Rectal smooth muscle tissue (tissue), 1 donor: ENCODE results near the gene SERINC2.

Experiments used
- H3K27ac ChIP-seq: one replicate; pipeline ENCODE4 v1.7.0; 2013; ENCODE audit warnings: low read depth, low read length, inconsistent platforms
- H3K27me3 ChIP-seq: one replicate; pipeline ENCODE4 v1.7.0; 2013; ENCODE audit warnings: low read length; ENCODE audit not compliant: control insufficient read depth, insufficient read depth
- H3K36me3 ChIP-seq: one replicate; pipeline ENCODE4 v1.7.0; 2013; ENCODE audit warnings: low read length; ENCODE audit not compliant: control insufficient read depth, insufficient read depth
- H3K4me1 ChIP-seq: one replicate; pipeline ENCODE4 v1.7.0; 2013; ENCODE audit warnings: low read length; ENCODE audit not compliant: control insufficient read depth, insufficient read depth
- H3K4me3 ChIP-seq: one replicate; pipeline ENCODE4 v1.7.0; 2013; ENCODE audit warnings: low read length
- H3K9ac ChIP-seq: one replicate; pipeline ENCODE4 v1.7.0; 2013; ENCODE audit warnings: low read length

The SERINC2 gene

DNA sequence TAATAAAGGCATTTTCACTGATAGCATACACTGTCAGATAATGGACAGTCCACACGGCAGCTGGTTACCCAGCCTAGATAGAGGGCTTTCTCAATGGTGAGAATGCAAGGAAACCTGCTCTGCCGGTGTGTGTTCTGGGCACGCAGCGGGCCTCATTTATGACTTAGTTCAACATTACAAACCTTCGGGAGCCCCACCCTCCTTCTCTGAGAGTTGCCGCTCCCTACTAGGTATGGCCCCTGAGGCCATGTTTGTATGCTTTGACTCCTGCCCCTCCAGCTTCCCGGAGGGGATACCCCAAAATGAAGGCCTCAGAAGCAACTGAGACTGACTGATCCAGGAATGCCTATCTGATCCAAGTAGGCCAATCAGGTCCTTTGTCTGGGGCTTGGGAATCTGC is 22.9 kb upstream of the SERINC2 start:
- H3K9ac ChIP-seq = no peak overlapping the region
- H3K4me1 ChIP-seq = no peaks in the 10 kb centered on the region
- H3K36me3 ChIP-seq = no peaks in the 10 kb centered on the region
- no peaks in the 10 kb centered on the region for H3K27me3 ChIP-seq
- no peak overlapping the region for H3K27ac ChIP-seq
- H3K4me3 ChIP-seq = no peak overlapping the region

DNA sequence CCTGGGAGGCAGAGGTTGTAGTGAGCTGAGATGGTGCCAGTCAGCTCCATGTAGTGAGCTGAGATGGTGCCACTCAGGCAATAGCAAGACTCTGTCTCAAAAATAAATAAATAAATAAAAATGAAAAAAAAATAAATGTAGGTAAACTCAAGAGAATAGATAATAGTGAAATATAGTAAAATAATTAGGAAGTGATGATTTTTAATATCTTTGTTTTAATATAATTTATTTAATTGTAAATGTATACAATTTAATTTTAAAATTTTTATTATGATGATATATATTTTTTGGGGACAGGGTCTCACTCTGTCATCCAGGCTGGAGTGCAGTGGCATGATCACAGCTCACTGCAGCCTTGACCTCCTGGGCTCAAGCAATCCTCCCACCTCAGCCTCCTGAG is 19.6 kb upstream of the SERINC2 start:
- H3K27me3 ChIP-seq = no peaks in the 10 kb centered on the region
- no peak overlapping the region for H3K9ac ChIP-seq
- no peak overlapping the region for H3K4me3 ChIP-seq
- H3K36me3 ChIP-seq = no peaks in the 10 kb centered on the region
- no peaks in the 10 kb centered on the region for H3K4me1 ChIP-seq
- H3K27ac ChIP-seq = no peak overlapping the region

DNA sequence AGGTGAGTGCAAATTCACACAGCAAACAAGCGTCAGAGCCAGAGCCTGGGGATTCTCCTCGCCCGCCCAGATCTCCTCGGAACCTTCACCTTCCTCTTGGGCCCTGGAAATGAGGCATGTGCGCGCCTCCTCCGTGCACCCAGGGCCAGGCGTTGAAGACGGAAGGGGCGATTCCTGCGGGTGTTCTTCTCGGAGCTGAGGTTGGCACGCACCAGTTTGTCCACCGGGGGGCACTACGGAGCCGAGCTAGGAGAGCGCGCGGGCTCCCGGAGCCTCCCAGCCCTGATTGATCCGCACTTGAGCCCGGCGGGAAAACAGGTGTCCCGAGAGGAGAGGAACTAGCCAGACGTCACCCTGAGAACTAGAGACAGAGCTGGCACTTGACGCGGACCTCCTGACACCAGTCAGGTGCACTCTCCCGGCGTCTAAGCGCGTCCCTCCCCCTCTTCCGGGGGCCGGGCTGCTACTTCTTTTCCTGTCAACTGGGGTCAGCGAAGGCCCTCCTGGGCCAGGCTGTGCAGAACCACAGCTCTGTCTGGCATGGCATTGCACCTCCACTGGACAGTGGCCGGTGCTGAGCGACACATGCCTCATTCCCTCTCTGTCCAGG is 18.3 kb upstream of the SERINC2 start:
- Histone ChIP-seq H3K27me3 (no peaks in the 10 kb centered on the region), H3K4me1 (no peaks in the 10 kb centered on the region), H3K27ac (no peak overlapping the region), H3K4me3 (peak overlapping the region; percentile 70), H3K9ac (no peak overlapping the region), H3K36me3 (no peaks in the 10 kb centered on the region)

DNA sequence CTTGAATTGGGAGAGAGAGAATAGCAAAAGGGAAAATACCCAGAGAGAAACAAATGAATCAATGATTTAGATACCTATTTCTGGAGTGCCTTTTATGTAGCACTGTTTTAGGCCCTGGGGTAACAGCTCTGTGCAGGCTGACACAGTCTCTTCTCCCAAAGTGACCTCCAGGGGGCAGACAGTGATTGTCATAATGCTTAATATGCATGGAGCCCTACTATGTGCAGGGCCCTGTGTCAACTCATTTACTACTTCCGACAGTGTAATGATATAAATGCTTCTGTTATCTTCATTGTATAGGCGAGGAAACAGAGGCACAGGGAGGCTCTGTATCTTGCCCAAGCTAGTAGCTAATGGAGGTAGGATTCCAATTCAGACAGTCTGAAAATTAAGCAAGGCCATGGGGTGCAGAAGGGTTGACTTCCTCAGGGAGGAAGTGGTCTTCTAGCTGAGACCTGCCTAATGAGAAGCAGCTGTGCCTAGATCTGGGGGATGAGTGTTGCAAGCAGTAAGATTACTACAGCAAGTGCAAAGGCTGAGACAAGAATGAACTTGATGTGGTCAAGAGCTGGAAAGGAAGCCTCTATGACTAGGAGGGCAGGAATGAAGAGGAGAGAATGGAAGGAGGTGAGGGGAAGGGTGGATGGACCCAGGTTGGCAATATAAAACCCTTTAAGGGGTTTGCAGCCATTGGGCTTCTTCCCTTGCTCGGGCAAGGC is 16.2 kb upstream of the SERINC2 start:
- Histone ChIP-seq H3K9ac (no peak overlapping the region), H3K27me3 (no peaks in the 10 kb centered on the region), H3K36me3 (no peaks in the 10 kb centered on the region), H3K27ac (no peak overlapping the region), H3K4me3 (no peak overlapping the region), H3K4me1 (no peaks in the 10 kb centered on the region)

DNA sequence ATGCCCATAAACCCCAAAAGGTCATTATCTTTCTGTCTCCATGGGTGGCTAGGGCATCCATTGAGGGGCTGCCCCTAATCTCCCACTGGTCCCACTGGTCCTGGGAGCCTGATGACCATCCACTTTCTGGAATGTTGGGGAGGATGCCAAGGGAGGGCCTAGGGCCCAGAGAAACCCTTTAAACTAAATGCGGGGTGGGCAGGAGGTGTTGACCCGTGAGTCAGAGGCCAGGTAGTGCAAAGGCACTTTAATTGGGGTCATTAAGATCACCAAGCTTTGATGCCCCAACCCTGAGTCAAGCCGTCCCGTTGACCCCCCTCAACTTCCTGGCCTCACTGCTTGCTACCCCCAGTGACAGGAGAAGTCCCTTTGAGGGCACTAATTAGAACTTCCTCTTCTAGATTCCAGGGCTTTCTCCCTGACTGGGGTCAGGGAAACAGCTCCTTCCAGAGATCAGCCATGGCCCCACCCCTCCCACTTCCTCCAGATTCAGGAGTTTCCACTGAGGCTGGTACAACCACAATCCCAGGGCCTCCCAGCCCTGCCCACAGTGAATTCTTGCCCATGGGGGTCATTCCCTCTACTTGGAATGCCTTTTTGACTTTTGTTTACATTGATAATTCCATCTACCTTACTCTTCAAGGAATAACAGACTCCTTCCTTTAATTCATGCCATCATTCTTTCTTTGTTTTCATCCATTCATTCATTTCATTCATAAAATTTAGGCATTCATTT is 15.5 kb upstream of the SERINC2 start:
- H3K36me3 ChIP-seq = no peaks in the 10 kb centered on the region
- H3K27me3 ChIP-seq = no peaks in the 10 kb centered on the region
- no peak overlapping the region for H3K27ac ChIP-seq
- no peak overlapping the region for H3K9ac ChIP-seq
- no peaks in the 10 kb centered on the region for H3K4me1 ChIP-seq
- no peak overlapping the region for H3K4me3 ChIP-seq

DNA sequence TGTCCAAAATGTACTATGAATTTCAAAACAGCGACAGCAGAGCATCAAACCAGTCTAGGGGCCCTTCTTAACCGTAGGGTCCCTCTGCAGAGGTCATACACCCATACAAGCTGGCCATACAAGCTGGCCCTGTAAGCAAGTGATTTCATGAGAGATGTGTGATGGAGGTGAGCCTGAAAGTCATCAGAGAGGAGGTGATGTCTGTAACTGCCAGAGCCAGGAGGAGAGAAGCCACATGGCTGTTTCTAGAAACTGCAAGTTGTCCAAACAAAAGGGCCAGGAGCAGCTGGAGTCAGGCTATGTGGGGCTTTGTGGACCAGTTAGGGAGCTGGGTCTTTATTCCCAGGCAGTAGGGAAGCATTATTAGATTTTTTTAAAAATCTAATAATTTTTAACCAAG is 14.8 kb upstream of the SERINC2 start:
- Histone ChIP-seq H3K4me3 (no peak overlapping the region), H3K36me3 (no peaks in the 10 kb centered on the region), H3K27ac (no peak overlapping the region), H3K9ac (no peak overlapping the region), H3K27me3 (no peaks in the 10 kb centered on the region), H3K4me1 (no peaks in the 10 kb centered on the region)

DNA sequence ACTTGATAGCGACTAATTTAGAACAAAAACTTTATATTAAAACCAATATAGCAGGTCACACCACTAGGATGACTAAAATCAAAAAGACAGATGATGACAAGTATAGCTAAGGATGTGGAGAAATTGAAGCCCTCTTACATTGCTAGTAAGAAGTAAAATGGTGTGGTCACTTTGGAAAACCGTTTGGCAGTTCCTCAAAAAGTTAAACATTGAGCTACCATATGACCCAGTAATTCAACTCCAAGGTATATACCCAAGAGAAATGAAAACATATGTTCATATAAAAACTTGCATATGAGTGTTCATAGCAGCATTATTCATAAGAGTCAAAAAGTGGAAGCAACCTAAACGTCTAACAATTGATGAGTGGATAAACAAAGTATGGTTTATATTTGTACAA is 13.0 kb upstream of the SERINC2 start:
- H3K27me3 ChIP-seq = no peaks in the 10 kb centered on the region
- no peak overlapping the region for H3K4me3 ChIP-seq
- no peak overlapping the region for H3K27ac ChIP-seq
- no peak overlapping the region for H3K9ac ChIP-seq
- H3K36me3 ChIP-seq = no peaks in the 10 kb centered on the region
- no peaks in the 10 kb centered on the region for H3K4me1 ChIP-seq

DNA sequence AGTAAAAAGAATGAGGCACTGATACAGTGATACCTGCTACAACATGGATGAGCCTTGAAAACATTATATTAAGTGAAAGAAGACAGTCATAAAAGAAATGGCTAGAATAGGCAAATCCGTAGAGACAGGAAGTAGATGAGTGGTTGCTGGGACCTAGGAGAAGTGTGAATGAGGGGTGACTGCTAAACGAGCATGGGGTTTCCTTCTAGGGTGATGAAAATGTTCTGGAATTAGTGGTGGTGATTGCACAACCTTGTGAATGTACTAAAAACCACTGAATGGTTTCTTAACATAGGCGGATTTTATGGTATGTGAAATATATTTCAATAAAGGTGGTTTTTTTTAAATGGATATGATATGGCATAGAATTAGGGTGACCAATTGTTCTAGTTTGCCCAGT is 12.6 kb upstream of the SERINC2 start:
- Histone ChIP-seq H3K4me3 (no peak overlapping the region), H3K27me3 (no peaks in the 10 kb centered on the region), H3K4me1 (no peaks in the 10 kb centered on the region), H3K27ac (no peak overlapping the region), H3K36me3 (no peaks in the 10 kb centered on the region), H3K9ac (no peak overlapping the region)

DNA sequence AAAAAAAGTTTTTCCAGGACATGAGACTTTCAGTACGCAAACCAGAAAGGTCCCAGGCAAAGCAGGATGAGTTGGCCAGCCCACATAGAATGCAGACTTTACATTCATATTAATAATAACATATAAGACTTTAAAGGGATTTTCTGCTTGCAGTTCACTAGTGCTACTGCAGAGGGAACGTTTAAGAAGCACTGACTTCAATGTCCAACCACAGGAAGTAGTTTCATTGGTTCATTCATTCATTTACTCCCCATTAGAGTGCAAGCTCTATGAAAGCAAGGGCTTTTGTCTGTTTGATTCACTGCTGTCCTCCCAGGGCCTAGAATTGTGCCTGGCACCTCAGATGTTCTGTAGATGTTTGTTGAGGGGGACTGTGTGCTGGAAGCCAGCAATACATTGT is 11.8 kb upstream of the SERINC2 start:
- Histone ChIP-seq H3K9ac (no peak overlapping the region), H3K27me3 (no peaks in the 10 kb centered on the region), H3K4me3 (no peak overlapping the region), H3K27ac (no peak overlapping the region), H3K36me3 (no peaks in the 10 kb centered on the region), H3K4me1 (no peaks in the 10 kb centered on the region)

DNA sequence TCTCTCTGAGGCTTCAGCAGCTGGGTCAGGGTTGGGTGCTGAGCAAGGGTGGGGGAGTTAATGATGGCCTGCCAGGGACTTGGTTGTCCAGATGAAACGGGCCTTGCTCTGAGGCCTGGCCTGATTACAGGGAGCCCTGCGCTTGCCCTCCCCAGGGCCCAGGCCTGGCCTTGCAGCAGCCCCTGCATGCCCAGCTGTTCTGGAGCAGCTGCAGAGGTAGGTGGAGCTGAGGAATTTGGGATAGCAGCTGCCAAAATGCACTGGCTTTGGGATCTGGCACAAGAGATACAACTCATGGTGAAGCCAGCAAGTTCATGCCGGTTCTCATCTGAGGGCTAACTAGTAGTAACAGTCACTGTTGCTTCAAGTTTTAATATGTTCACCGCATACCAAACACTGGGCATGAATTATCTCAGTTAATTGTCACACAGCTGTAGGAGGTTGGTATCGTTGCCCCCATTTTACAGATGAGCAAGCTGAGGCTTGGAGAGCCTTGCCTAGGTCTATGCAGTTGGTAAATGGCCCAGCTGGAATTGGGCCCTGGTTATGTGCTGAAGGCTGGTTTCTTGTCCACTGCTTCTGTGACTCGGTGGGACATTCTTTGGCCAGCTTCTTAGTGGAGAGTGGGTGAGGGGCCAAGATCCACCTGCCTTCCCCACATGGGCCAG is 7.3 kb upstream of the SERINC2 start:
- H3K27me3 ChIP-seq = peaks cover 2% of the 10 kb centered on the region
- no peaks in the 10 kb centered on the region for H3K4me1 ChIP-seq
- no peak overlapping the region for H3K9ac ChIP-seq
- no peak overlapping the region for H3K27ac ChIP-seq
- no peak overlapping the region for H3K4me3 ChIP-seq
- H3K36me3 ChIP-seq = no peaks in the 10 kb centered on the region

DNA sequence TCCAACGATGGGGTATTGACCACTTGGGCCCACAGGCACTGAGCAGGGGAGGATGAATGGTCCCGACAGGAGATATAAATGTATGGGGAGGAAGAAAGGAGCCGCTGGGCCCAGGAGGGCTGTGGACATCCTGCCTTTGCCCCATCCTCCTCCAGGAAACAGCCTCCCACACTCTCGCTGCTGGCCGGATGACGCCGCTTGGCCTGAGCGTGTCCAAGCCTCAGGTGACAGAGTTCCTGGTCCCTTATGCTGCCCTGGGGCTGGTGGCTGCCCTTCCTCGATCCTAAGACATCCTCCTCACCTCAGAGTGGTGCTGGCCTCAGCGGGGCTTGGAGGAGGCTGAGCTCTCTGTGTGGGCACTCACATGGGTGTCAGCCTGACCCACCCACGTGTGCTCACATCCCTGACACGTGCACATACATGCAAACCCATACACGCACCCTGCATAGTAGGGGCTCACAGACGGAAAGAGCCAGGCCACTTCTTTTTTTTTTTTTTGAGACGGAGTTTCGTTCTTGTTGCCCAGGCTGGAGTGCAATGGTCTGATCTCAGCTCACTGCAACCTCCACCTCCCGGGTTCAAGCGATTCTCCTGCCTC is 5.9 kb upstream of the SERINC2 start:
- no peak overlapping the region for H3K4me3 ChIP-seq
- H3K9ac ChIP-seq = no peak overlapping the region
- no peaks in the 10 kb centered on the region for H3K4me1 ChIP-seq
- H3K27ac ChIP-seq = no peak overlapping the region
- H3K27me3 ChIP-seq = peaks cover 9% of the 10 kb centered on the region
- no peaks in the 10 kb centered on the region for H3K36me3 ChIP-seq

DNA sequence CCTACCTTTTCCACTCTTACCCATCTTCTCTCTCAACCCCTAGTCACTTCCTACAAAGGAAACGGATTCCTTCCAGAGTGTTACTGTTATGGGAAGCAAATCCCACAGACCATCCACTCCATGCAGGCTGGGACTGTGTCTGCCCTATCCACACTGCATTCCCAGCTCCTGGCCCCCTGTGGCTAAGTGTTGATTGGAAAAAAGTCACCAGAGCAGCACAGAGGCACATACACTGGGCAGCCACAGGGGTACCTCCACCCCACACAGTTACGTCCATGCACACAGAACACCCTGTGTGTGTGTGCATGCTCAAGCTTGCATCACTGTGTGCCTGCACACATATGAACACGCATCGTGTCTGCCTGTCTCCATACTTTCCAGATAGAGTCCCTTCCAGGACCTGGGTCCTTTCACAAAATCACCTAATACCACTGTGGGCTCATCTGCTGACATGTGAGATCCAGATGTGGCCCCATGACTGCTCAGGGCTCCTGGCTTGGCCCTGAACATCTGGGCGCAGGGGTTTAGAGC is 4.2 kb upstream of the SERINC2 start:
- Histone ChIP-seq H3K4me1 (peaks cover 2% of the 10 kb centered on the region), H3K9ac (no peak overlapping the region), H3K4me3 (no peak overlapping the region), H3K36me3 (no peaks in the 10 kb centered on the region), H3K27me3 (peaks cover 15% of the 10 kb centered on the region), H3K27ac (no peak overlapping the region)
